CD4-positive, alpha-beta T cell treated with Interleukin-10 for 1 hour (primary cell): Measurements from ENCODE around the gene ANKMY2.

Experiments used
- DNase-seq: peaks from one replicate; pipeline ENCODE4 v3.0.0-alpha.2; 2020

ANKMY2 gene

GRCh38 chr7:16564909-16565426 is 80.6 kb downstream of the ANKMY2 start:
- peak; percentile 57 for DNase-seq

- peak; percentile 2 for DNase-seq
These were observed 81.6 kb downstream of the ANKMY2 start for GRCh38 chr7:16564023-16564380.

- peak; percentile 12 for DNase-seq
These were observed 82.1 kb downstream of the ANKMY2 start for GRCh38 chr7:16563281-16564022.

- DNase-seq, result no peak
These were observed 82.9 kb downstream of the ANKMY2 start for GRCh38 chr7:16562456-16563220.

- no peak for DNase-seq
These were observed 83.6 kb downstream of the ANKMY2 start for GRCh38 chr7:16561943-16562342.

- no peak for DNase-seq
These were observed 85.9 kb downstream of the ANKMY2 start for GRCh38 chr7:16559497-16560179.

GRCh38 chr7:16558761-16559302 is 86.7 kb downstream of the ANKMY2 start:
- DNase-seq, result no peak

- no peak for DNase-seq
These were observed 89.2 kb downstream of the ANKMY2 start for GRCh38 chr7:16556359-16556758.

- DNase-seq, result no peak
These were observed 90.9 kb downstream of the ANKMY2 start for GRCh38 chr7:16554518-16555236.

GRCh38 chr7:16550671-16551070 is 94.9 kb downstream of the ANKMY2 start:
- DNase-seq, result no peak
